Hepatocyte (in vitro differentiated cells): ENCODE measurements around the gene AGT.

Source experiments
- EZH2 ChIP-seq: fragments of 200-600 bp; sonication (generic); IDR thresholded peaks from 2 replicates; pipeline ENCODE4 v1.6.1; 2016; ENCODE audit warnings: antibody characterized with exemption, mild to moderate bottlenecking, borderline replicate concordance
- TF ChIP-seq, protein P1 (sequence below): fragments of 200-600 bp; sonication (generic); IDR thresholded peaks from 2 replicates; pipeline ENCODE4 v1.5.1; 2016; ENCODE audit warnings: antibody characterized with exemption, mild to moderate bottlenecking; ENCODE audit not compliant: poor library complexity

DNA sequence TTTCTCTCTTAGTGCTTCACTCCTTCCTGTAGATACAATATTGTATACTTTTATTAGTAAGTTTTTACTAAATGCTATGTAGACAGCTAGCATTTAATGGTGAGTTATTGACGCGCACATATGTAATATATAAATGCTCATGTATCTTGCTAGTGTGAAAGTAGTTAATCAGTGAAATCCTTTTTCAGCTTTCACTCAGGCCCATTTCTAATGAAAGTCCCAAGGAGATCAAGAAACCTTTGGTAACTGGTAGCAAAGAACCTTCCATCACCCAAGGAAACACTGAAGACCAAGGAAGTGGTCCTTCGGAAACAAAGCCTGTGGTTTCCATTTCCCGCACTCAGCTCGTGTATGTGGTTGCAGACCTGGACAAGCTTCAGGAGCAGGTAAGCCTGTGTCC lies 27.2 kb downstream of the AGT start:
- TF ChIP-seq, protein P1, sequence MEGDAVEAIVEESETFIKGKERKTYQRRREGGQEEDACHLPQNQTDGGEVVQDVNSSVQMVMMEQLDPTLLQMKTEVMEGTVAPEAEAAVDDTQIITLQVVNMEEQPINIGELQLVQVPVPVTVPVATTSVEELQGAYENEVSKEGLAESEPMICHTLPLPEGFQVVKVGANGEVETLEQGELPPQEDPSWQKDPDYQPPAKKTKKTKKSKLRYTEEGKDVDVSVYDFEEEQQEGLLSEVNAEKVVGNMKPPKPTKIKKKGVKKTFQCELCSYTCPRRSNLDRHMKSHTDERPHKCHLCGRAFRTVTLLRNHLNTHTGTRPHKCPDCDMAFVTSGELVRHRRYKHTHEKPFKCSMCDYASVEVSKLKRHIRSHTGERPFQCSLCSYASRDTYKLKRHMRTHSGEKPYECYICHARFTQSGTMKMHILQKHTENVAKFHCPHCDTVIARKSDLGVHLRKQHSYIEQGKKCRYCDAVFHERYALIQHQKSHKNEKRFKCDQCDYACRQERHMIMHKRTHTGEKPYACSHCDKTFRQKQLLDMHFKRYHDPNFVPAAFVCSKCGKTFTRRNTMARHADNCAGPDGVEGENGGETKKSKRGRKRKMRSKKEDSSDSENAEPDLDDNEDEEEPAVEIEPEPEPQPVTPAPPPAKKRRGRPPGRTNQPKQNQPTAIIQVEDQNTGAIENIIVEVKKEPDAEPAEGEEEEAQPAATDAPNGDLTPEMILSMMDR, result no peak
- no peak for TF ChIP-seq EZH2
